Rectal smooth muscle tissue (tissue), 1 donor: ENCODE measurements around the gene WDR43.

Source experiments
- H3K27ac ChIP-seq: one replicate; pipeline ENCODE4 v1.7.0; 2013; ENCODE audit warnings: low read depth, low read length, inconsistent platforms
- H3K27me3 ChIP-seq: one replicate; pipeline ENCODE4 v1.7.0; 2013; ENCODE audit warnings: low read length; ENCODE audit not compliant: control insufficient read depth, insufficient read depth
- H3K36me3 ChIP-seq: one replicate; pipeline ENCODE4 v1.7.0; 2013; ENCODE audit warnings: low read length; ENCODE audit not compliant: control insufficient read depth, insufficient read depth
- H3K4me1 ChIP-seq: one replicate; pipeline ENCODE4 v1.7.0; 2013; ENCODE audit warnings: low read length; ENCODE audit not compliant: control insufficient read depth, insufficient read depth
- H3K4me3 ChIP-seq: one replicate; pipeline ENCODE4 v1.7.0; 2013; ENCODE audit warnings: low read length
- H3K9ac ChIP-seq: one replicate; pipeline ENCODE4 v1.7.0; 2013; ENCODE audit warnings: low read length

The WDR43 gene

GRCh38 chr2:28927469-28927868 lies 33.0 kb downstream of the WDR43 start:
- no peak overlapping the region for H3K27ac ChIP-seq
- no peaks in the 10 kb centered on the region for H3K4me1 ChIP-seq
- H3K4me3 ChIP-seq: no peak overlapping the region
- H3K9ac ChIP-seq: no peak overlapping the region
- peaks cover 8% of the 10 kb centered on the region for H3K36me3 ChIP-seq
- no peaks in the 10 kb centered on the region for H3K27me3 ChIP-seq

- Histone ChIP-seq H3K4me1 (no peaks in the 10 kb centered on the region), H3K4me3 (no peak overlapping the region), H3K27ac (no peak overlapping the region), H3K9ac (no peak overlapping the region), H3K36me3 (peaks cover 8% of the 10 kb centered on the region), H3K27me3 (no peaks in the 10 kb centered on the region)
Observed at GRCh38 chr2:28927878-28928277, 33.4 kb downstream of the WDR43 start.

GRCh38 chr2:28929581-28929980 lies 35.1 kb downstream of the WDR43 start:
- no peaks in the 10 kb centered on the region for H3K4me1 ChIP-seq
- H3K27me3 ChIP-seq: no peaks in the 10 kb centered on the region
- H3K4me3 ChIP-seq: no peak overlapping the region
- H3K9ac ChIP-seq: no peak overlapping the region
- peaks cover 6% of the 10 kb centered on the region for H3K36me3 ChIP-seq
- no peak overlapping the region for H3K27ac ChIP-seq

GRCh38 chr2:28930205-28930604 lies 35.7 kb downstream of the WDR43 start:
- no peak overlapping the region for H3K27ac ChIP-seq
- H3K4me3 ChIP-seq: no peak overlapping the region
- H3K27me3 ChIP-seq: no peaks in the 10 kb centered on the region
- peaks cover 10% of the 10 kb centered on the region for H3K36me3 ChIP-seq
- no peak overlapping the region for H3K9ac ChIP-seq
- no peaks in the 10 kb centered on the region for H3K4me1 ChIP-seq

GRCh38 chr2:28934769-28935168 lies 40.3 kb downstream of the WDR43 start:
- Histone ChIP-seq H3K9ac (no peak overlapping the region), H3K4me1 (no peaks in the 10 kb centered on the region), H3K27ac (no peak overlapping the region), H3K36me3 (peaks cover 9% of the 10 kb centered on the region), H3K27me3 (no peaks in the 10 kb centered on the region), H3K4me3 (no peak overlapping the region)

GRCh38 chr2:28941008-28941407 lies 46.5 kb downstream of the WDR43 start:
- no peaks in the 10 kb centered on the region for H3K27me3 ChIP-seq
- H3K4me3 ChIP-seq: no peak overlapping the region
- no peak overlapping the region for H3K9ac ChIP-seq
- peaks cover 26% of the 10 kb centered on the region for H3K36me3 ChIP-seq
- no peaks in the 10 kb centered on the region for H3K4me1 ChIP-seq
- no peak overlapping the region for H3K27ac ChIP-seq

- H3K27ac ChIP-seq: no peak overlapping the region
- peaks cover 31% of the 10 kb centered on the region for H3K36me3 ChIP-seq
- no peaks in the 10 kb centered on the region for H3K27me3 ChIP-seq
- H3K4me1 ChIP-seq: no peaks in the 10 kb centered on the region
- H3K9ac ChIP-seq: no peak overlapping the region
- no peak overlapping the region for H3K4me3 ChIP-seq
Observed at GRCh38 chr2:28944535-28945248, 50.2 kb downstream of the WDR43 start.

- H3K36me3 ChIP-seq: peaks cover 16% of the 10 kb centered on the region
- H3K4me3 ChIP-seq: no peak overlapping the region
- no peaks in the 10 kb centered on the region for H3K4me1 ChIP-seq
Observed at GRCh38 chr2:28948160-28948559, 53.7 kb downstream of the WDR43 start.

GRCh38 chr2:28949190-28949589 lies 54.7 kb downstream of the WDR43 start:
- Histone ChIP-seq H3K4me3 (no peak overlapping the region), H3K9ac (no peak overlapping the region), H3K27ac (no peak overlapping the region), H3K36me3 (peaks cover 9% of the 10 kb centered on the region), H3K4me1 (no peaks in the 10 kb centered on the region), H3K27me3 (no peaks in the 10 kb centered on the region)

More at GRCh38 chr2:28948160-28948559, 53.7 kb downstream of the WDR43 start:
- Histone ChIP-seq H3K9ac (no peak overlapping the region), H3K27me3 (no peaks in the 10 kb centered on the region), H3K27ac (no peak overlapping the region)

- no peaks in the 10 kb centered on the region for H3K27me3 ChIP-seq
Observed at GRCh38 chr2:28949617-28950305, 55.3 kb downstream of the WDR43 start.

GRCh38 chr2:28950941-28951630 lies 56.6 kb downstream of the WDR43 start:
- Histone ChIP-seq H3K36me3 (peaks cover 5% of the 10 kb centered on the region), H3K4me3 (no peak overlapping the region), H3K27ac (no peak overlapping the region), H3K4me1 (no peaks in the 10 kb centered on the region), H3K9ac (no peak overlapping the region), H3K27me3 (no peaks in the 10 kb centered on the region)

More at GRCh38 chr2:28949617-28950305, 55.3 kb downstream of the WDR43 start:
- H3K9ac ChIP-seq: no peak overlapping the region
- H3K36me3 ChIP-seq: peaks cover 6% of the 10 kb centered on the region
- no peak overlapping the region for H3K27ac ChIP-seq
- H3K4me3 ChIP-seq: no peak overlapping the region
- no peaks in the 10 kb centered on the region for H3K4me1 ChIP-seq

- H3K4me3 ChIP-seq: no peak overlapping the region
- H3K4me1 ChIP-seq: no peaks in the 10 kb centered on the region
- no peaks in the 10 kb centered on the region for H3K36me3 ChIP-seq
- H3K27me3 ChIP-seq: no peaks in the 10 kb centered on the region
- H3K9ac ChIP-seq: no peak overlapping the region
- no peak overlapping the region for H3K27ac ChIP-seq
Observed at GRCh38 chr2:28951910-28952835, 57.7 kb downstream of the WDR43 start.
